Activated B cell treated with CpG ODN at 0.5 μM for 24 hours (primary cell): ENCODE results near the gene WWOX. TPM values are rescaled to one million over a fixed set of nuclear protein-coding genes. Genes with fewer than 3 reads are reported as not detected.

ENCODE experiments used
- ATAC-seq: fragments of 200-7000 bp; cut with Tn5 transposase; one replicate; pipeline ENCODE4 v1.10.0; 2021; ENCODE audit warnings: low read depth, mild to moderate bottlenecking, moderate library complexity
- CTCF ChIA-PET: fragments of 350-600 bp; sonication (Branson Sonifier 250); formaldehyde crosslinking; loops from one replicate; lab custom pipeline; 2021; ENCODE audit warnings: antibody characterized with exemption; lab: Charles Lee
- POLR2A ChIA-PET: fragments of 350-600 bp; sonication (Branson Sonifier 250); formaldehyde crosslinking; loops from one replicate; lab custom pipeline; 2021; ENCODE audit warnings: antibody characterized with exemption; lab: Charles Lee
- DNase-seq: peaks from one replicate; pipeline ENCODE4 v3.0.0; 2022
- H3K27ac Mint-ChIP-seq: one replicate; pipeline ENCODE4 v1.8.0; 2020; ENCODE audit warnings: mixed read lengths
- H3K27me3 Mint-ChIP-seq: one replicate; pipeline ENCODE4 v1.8.0; 2021; ENCODE audit warnings: mixed read lengths
- H3K36me3 Mint-ChIP-seq: one replicate; pipeline ENCODE4 v1.8.0; 2021; ENCODE audit warnings: low read depth, mixed read lengths
- H3K4me1 Mint-ChIP-seq: one replicate; pipeline ENCODE4 v1.8.0; 2021; ENCODE audit warnings: mixed read lengths
- H3K4me3 Mint-ChIP-seq: one replicate; pipeline ENCODE4 v1.8.0; 2020; ENCODE audit warnings: mild to moderate bottlenecking, mixed read lengths
- H3K9me3 Mint-ChIP-seq: one replicate; pipeline ENCODE4 v1.8.0; 2020; ENCODE audit warnings: mixed read lengths
- intact Hi-C: fragments of 100-400 bp; cut with micrococcal nuclease; formaldehyde crosslinking; loops from one replicate; pipeline ENCODE4 v1.15.1; 2024
- total RNA-seq: library from RNA; stranded (reverse); gene quantifications from 2 replicates; pipeline ENCODE4 v1.2.3, GENCODE V29; 2022
- TF ChIP-seq, protein P1 (sequence below): fragments of 200-600 bp; IDR thresholded peaks from one replicate; pipeline ENCODE4 v1.8.0; 2022; ENCODE audit warnings: antibody characterized with exemption, mild to moderate bottlenecking

The WWOX gene
- total RNA-seq, 1 donor from 2014 or later, result 22.6 TPM

DNA sequence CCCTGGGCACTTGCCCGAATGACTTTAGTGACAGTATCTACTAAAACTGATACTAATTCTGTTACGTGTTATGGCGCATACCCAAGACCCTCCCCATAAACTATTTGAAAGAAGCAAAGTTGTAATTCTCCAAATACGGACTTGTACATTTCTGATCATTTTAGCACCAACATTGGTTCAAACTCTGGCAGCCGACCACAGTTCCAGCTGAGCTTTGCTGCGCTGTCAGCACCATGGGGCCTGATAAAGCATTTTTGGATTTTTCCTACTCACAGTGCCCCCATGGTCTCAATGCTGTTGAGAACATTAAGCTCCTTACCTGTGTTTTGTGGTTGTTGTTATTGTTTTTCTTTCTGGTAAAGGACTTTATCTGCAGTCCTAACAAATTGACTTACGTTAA is 1040.3 kb downstream of the WWOX start:
- no peaks in the 10 kb centered on the region for H3K9me3 Mint-ChIP-seq
- TF ChIP-seq, protein P1, sequence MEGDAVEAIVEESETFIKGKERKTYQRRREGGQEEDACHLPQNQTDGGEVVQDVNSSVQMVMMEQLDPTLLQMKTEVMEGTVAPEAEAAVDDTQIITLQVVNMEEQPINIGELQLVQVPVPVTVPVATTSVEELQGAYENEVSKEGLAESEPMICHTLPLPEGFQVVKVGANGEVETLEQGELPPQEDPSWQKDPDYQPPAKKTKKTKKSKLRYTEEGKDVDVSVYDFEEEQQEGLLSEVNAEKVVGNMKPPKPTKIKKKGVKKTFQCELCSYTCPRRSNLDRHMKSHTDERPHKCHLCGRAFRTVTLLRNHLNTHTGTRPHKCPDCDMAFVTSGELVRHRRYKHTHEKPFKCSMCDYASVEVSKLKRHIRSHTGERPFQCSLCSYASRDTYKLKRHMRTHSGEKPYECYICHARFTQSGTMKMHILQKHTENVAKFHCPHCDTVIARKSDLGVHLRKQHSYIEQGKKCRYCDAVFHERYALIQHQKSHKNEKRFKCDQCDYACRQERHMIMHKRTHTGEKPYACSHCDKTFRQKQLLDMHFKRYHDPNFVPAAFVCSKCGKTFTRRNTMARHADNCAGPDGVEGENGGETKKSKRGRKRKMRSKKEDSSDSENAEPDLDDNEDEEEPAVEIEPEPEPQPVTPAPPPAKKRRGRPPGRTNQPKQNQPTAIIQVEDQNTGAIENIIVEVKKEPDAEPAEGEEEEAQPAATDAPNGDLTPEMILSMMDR, result no peak
- no peaks in the 10 kb centered on the region for H3K36me3 Mint-ChIP-seq
- DNase-seq (no peak), ATAC-seq (no peak)
- no peak overlapping the region for H3K4me3 Mint-ChIP-seq
- H3K27ac Mint-ChIP-seq, result no peak overlapping the region
- no peaks in the 10 kb centered on the region for H3K4me1 Mint-ChIP-seq
- intact Hi-C loops, result no loop called here
- no peaks in the 10 kb centered on the region for H3K27me3 Mint-ChIP-seq
- CTCF ChIA-PET, result no interaction called here
- POLR2A ChIA-PET, result no interaction called here

DNA sequence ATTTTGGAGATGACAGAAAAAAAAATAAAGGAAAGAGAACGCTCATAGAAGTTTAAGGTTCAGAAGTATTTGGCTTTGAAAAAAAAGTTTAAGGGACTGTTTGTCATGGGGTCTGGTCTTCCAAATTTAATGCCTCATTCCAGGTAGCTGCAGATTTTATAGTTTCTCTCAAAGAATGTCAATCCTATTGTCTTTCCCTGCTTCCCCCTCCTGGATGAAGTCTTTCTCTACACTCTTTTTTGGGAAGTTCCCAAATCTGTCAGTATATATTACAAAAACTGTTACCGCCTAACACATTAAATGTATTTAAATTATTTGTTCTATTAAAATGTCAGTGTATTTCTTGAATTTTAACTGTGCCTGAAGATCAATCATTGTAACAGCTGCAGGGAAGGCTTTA is 1043.6 kb downstream of the WWOX start:
- no peak for DNase-seq
- Mint-ChIP-seq H3K36me3 (no peaks in the 10 kb centered on the region), H3K9me3 (no peaks in the 10 kb centered on the region), H3K4me3 (no peak overlapping the region), H3K27me3 (no peaks in the 10 kb centered on the region), H3K4me1 (no peaks in the 10 kb centered on the region), H3K27ac (no peak overlapping the region)
- ChIA-PET CTCF (no interaction called here), POLR2A (no interaction called here)
- intact Hi-C loops, result no loop called here
- TF ChIP-seq, protein P1, result no peak
- ATAC-seq, result no peak

DNA sequence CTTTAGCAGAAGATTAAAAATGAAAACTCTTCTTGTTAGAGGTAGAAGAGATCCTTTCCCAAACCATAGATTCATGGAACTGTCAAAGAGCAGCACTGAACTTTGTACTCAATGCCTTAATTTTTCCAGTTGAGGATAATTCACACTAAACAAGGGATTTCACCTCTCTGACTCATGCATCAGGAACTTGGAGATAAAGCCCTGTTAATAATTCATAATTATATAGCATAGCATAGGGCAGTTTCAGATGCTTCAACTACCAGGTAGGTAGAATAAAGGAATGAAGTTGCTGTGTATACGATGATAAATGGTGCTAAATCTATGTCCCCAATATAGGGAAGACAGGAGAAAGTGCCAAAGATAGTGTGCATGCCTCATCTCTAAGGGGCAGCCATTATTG is 1050.7 kb downstream of the WWOX start:
- CTCF ChIA-PET, result no interaction called here
- no peak for ATAC-seq

DNA sequence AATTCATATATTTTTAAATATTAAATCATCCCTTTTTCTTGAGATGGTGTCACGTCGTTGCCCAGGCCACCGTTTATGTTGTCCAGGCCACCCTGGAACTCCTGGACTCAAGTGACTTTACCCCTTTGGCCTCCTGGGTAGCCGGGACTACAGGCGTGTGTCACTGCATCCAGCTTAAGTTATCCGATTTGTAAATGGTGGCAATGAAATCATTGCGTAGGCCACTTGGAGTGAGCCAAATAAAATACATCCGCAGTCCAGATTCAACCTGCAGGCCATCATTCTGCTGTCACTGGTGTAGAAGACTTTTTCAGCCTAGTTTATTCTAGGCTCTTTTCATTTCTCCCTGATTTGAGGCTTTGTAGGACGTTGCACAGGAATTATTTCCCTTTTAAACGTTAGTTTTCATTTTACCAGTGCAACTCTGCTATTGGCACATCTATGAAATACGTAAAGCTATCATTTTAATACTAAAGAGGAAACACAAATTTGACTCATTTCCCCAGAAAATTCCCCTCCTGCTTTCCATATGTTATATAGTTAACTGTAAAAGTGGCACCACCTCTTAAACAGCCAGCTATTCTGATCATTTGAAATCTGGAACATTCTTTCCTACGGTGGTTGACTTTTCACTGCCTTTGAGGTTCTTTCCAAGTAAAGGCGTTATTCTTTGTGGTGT is 1051.3 kb downstream of the WWOX start:
- Mint-ChIP-seq H3K9me3 (no peaks in the 10 kb centered on the region), H3K27ac (no peak overlapping the region), H3K36me3 (no peaks in the 10 kb centered on the region), H3K4me1 (no peaks in the 10 kb centered on the region), H3K4me3 (no peak overlapping the region), H3K27me3 (peaks cover 3% of the 10 kb centered on the region)
- intact Hi-C loops, result no loop called here
- DNase-seq, result no peak
- POLR2A ChIA-PET, result no interaction called here
- TF ChIP-seq, protein P1, result no peak
- CTCF ChIA-PET, result no interaction called here
- ATAC-seq, result no peak

More for the DNA sequence above, 1050.7 kb downstream of the WWOX start:
- H3K9me3 Mint-ChIP-seq, result no peaks in the 10 kb centered on the region
- no peaks in the 10 kb centered on the region for H3K36me3 Mint-ChIP-seq
- DNase-seq, result no peak
- no peak overlapping the region for H3K4me3 Mint-ChIP-seq
- TF ChIP-seq, protein P1, result no peak
- H3K4me1 Mint-ChIP-seq, result no peaks in the 10 kb centered on the region
- intact Hi-C loops, result no loop called here
- POLR2A ChIA-PET, result no interaction called here
- H3K27ac Mint-ChIP-seq, result no peak overlapping the region
- H3K27me3 Mint-ChIP-seq, result peaks cover 3% of the 10 kb centered on the region

DNA sequence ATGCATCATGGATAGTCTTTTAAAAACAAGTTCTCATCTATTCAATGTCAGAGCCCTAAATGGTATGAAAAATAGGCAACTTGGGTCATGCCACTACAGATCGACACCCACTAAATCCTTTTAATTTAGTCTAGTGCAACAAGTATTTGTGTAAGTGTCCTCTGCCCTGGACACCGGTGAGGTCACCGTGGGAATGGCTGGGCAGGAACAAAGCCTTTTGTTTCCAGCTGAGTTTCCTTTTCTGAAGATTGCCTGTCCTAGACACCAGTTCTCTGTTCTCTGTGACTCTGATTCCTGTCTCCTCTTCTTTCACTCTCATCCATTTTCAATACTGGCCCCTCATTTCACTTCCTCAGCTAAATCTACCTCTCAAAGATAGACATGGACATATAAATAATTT is 1054.6 kb downstream of the WWOX start:
- Mint-ChIP-seq H3K9me3 (no peaks in the 10 kb centered on the region), H3K4me3 (no peak overlapping the region), H3K27me3 (peaks cover 3% of the 10 kb centered on the region), H3K27ac (no peak overlapping the region), H3K36me3 (no peaks in the 10 kb centered on the region), H3K4me1 (no peaks in the 10 kb centered on the region)
- CTCF ChIA-PET, result no interaction called here
- DNase-seq (no peak), ATAC-seq (no peak)
- POLR2A ChIA-PET, result no interaction called here
- TF ChIP-seq, protein P1, result no peak
- intact Hi-C loops, result no loop called here
